ENCODE measurements around the gene KLHL21. TPM values are rescaled to one million over a fixed set of nuclear protein-coding genes. Genes with fewer than 3 reads are reported as not detected.
A peak's percentile ranks its signal among the peaks of the same experiment; 100 is the strongest.

The KLHL21 gene
- total and polyA plus RNA-seq, 10 of the 15 experiments (the other 5 are each of a cell fraction or from before 2014, with no cell fraction given): 0.76 to 12.2 (median 5.2) TPM

GRCh38 chr1:6614929-6615785 is 12.5 kb upstream of the KLHL21 start:
- 14% methylated on average over 34 of the region's 82 CpGs for WGBS (ENCODE audit: insufficient coverage, insufficient replicate concordance, low lambda C conversion rate, missing lambda C conversion rate)
- no peaks in the 10 kb centered on the region for H3K9me3 ChIP-seq (replicated peaks; ENCODE audit: control insufficient read depth, insufficient read depth, low read length)
- peak overlapping the region; percentile 80 for H3K4me2 ChIP-seq (ENCODE audit: control insufficient read depth, insufficient read depth)
- H3K27ac ChIP-seq (ENCODE audit: control insufficient read depth, insufficient read depth): peak overlapping the region; percentile 61
- ATAC-seq (no peak), DNase-seq (ENCODE audit: low read depth, low spot score) (no peak), FAIRE-seq (no peak)
- TF ChIP-seq EGR1 (IDR thresholded peaks at IDR 0.05; ENCODE audit: borderline replicate concordance in 1 of 2, low read depth in 2 of 2, low read length in 2 of 2) (peak in 1 of 2 experiments; percentile 43; a peak in 1 of 3 replicates), RFX5 (IDR thresholded peaks at IDR 0.05; ENCODE audit: low read depth, low read length) (no peak), MLLT1 (IDR thresholded peaks at IDR 0.05) (peak; percentile 34; the same call in 1 of the 2 replicates), ZNF622 (IDR thresholded peaks at IDR 0.05) (no peak), RUNX3 (IDR thresholded peaks at IDR 0.05; ENCODE audit: low read length) (peak; percentile 24; the same call in 1 of the 2 replicates), IRF4 (IDR thresholded peaks at IDR 0.05; ENCODE audit: low read depth, low read length) (no peak), GATAD2B (conservative IDR thresholded peaks at IDR 0.05; ENCODE audit: low read depth) (0 out of 2 replicates have a peak, but pooled peaks have one; percentile 38), TCF12 (IDR thresholded peaks at IDR 0.05; ENCODE audit: low read depth, low read length) (no peak), E2F8 (IDR thresholded peaks at IDR 0.05; ENCODE audit: low read depth, partially characterized antibody) (no peak), IKZF1 (conservative IDR thresholded peaks at IDR 0.05) (peak; percentile 32; the same call in 1 of the 2 replicates)
- ChIA-PET POLR2A (interaction anchor here (0.7 to 1.3 kb wide), 4 partner anchors 9 to 34 kb away, joined by 3 to 5 read pairs (median 4); no protein-coding TSS in a partner anchor), SMC1A (ENCODE audit: uncharacterized antibody, unreplicated experiment) (interaction anchor here (1.2 to 1.3 kb wide), 2 partner anchors 15 to 32 kb away, joined by 4 read pairs; no protein-coding TSS in a partner anchor), CTCF (no interaction called here), RAD21 (ENCODE audit: unreplicated experiment) (interaction anchor here (0.8 to 1.3 kb wide), 2 partner anchors 9 to 61 kb away, joined by 4 to 6 read pairs; partner anchors contain the start of genes NOL9 and TAS1R1)
- H2AFZ ChIP-seq (ENCODE audit: control insufficient read depth, low read depth, low read length): no peak overlapping the region
- H3K36me3 ChIP-seq (ENCODE audit: control insufficient read depth in 2 of 2, insufficient read depth in 2 of 2, low read length in 1 of 2): peaks cover 6 to 9% of the 10 kb centered on the region in 2 experiments; a peak in 3 of 4 replicates
- H3K79me2 ChIP-seq (ENCODE audit: control insufficient read depth, insufficient read depth, low read length): peaks cover 22% of the 10 kb centered on the region
- intact Hi-C loops (cut with micrococcal nuclease; ENCODE audit: unreplicated experiment) (loop anchor here (5.0 to 10.0 kb wide), 2 partner anchors 63 to 170 kb away; partner anchors contain the start of genes CAMTA1 and NOL9), in situ Hi-C loops (cut with MboI) (no loop called here)
- no peaks in the 10 kb centered on the region for H3K27me3 ChIP-seq (replicated peaks in 1 of 2; ENCODE audit: control insufficient read depth in 2 of 2, insufficient read depth in 2 of 2, low read length in 1 of 2)
- H4K20me1 ChIP-seq (ENCODE audit: control insufficient read depth, insufficient read depth): no peaks in the 10 kb centered on the region
- no TSS peak for BruUV-seq (replicated peaks)
- H3K4me1 ChIP-seq (ENCODE audit: control insufficient read depth, insufficient read depth, low read length): no peaks in the 10 kb centered on the region
- H3K4me3 ChIP-seq: peak overlapping the region; percentile 90
- H3K9ac ChIP-seq (ENCODE audit: control insufficient read depth, insufficient read depth, low read length): peak overlapping the region; percentile 65

Data from GM12878 (cell line).